ENCODE results near the gene ARMCX5. TPM values are rescaled to one million over a fixed set of nuclear protein-coding genes. Genes with fewer than 3 reads are reported as not detected.

ARMCX5 gene
- total RNA-seq = 8.8 and 10.3 TPM in 2 replicates
- 6.1 and 8.0 TPM in 2 replicates for polyA plus RNA-seq
- polyA plus RNA-seq (2011; cell fraction: cytosol; rRNA removed) = 10.2 and 11.7 TPM in 2 replicates
- polyA plus RNA-seq (2011; cell fraction: nucleus; rRNA removed) = 14.4 and 14.8 TPM in 2 replicates
- 12.2 and 12.9 TPM in 2 replicates for polyA plus RNA-seq (2012)
- polyA minus RNA-seq = 19.7 and 21.6 TPM in 2 replicates
- 11.5 TPM for polyA minus RNA-seq (2011; cell fraction: cytosol; rRNA and poly(A)+ RNA removed)
- 7.8 and 12.6 TPM in 2 replicates for polyA minus RNA-seq (2011; cell fraction: nucleus; rRNA and poly(A)+ RNA removed)
- percentile 63 among the genes with signal in this experiment for Bru-seq, nascent RNA
- percentile 68 among the genes with signal in this experiment for BruChase-seq, experiment 1, labeled RNA remaining after a 6-hour chase
- percentile 82 among the genes with signal in this experiment for BruChase-seq, experiment 2, labeled RNA remaining after a 2-hour chase
- long read RNA-seq, transcript ARMCX5-205 (3 exons, 822 nt) = major isoform, 8 of 21 reads
- long read RNA-seq, transcript ARMCX5-203 (4 exons, 782 nt) = minor isoform, 5 of 21 reads
- long read RNA-seq, partial matches to known transcripts = 2 of 21 reads
- long read RNA-seq, other reads (novel, unspliced or antisense) = 5 of 21 reads

DNA sequence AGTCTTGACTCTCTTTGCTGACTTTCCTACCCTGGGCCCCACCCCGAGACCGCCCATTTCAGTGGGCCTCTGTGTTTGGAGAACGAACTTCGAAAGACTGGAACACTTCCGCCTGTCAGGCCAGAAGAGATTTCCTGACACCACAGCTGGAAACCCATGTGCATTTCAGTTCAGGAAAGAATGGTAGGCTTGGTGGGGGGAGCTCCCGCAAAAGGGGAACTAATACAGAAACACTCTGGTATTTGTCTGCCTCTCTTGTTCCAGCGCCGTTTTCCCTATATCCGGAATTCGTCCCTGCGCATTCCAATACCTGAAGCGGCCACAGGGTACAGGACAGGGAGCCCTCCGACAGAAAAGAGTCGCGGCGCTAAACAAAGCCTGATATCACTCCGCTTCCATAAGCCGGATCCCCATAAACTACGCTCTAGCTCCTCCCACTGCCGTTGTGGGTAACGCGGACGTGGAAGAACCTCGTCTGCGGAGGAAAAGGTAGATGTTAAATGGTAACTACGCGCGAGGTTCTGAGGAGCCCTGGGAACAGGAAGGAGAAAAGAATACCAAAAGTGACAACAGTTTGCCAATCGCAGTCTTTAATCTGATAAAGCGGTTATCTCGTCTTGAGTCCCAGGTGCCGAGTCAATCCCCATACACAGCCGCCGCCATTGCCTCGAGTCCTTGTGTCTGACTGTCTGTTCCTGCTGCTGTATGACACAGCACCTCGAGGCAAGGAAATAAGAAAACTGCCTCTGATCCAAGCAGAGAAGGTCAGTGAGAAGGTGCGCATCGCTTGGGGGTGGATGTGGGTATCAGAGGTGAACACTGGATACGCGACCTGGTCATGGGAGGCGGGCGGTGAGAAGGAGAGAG lies at the start of gene ARMCX5:
TSS of gene ARMCX5 (plus strand) at position 432 of the 867 bp plus-strand sequence. CDS start 2,627 bp downstream, outside the sequence.
- peak; percentile 84 for DNase-seq (ENCODE audit: low read depth, low spot score)
- dilution Hi-C loops (cut with MboI; ENCODE audit: extremely low pct_ligation_motif_present, low sequenced_read_pairs) = no loop called here
- POLR2A ChIA-PET = no interaction called here
- Histone ChIP-seq H3K36me3 (ENCODE audit: control insufficient read depth in 2 of 2, extremely low read depth in 1 of 2, insufficient read depth in 2 of 2, low read length in 2 of 2) (peaks cover 0 to 2% of the 10 kb centered on the region in 2 experiments), H3K9me1 (replicated peaks; ENCODE audit: control insufficient read depth, extremely low read depth, insufficient read depth, low read length) (no peaks in the 10 kb centered on the region), H3K9ac (replicated peaks; ENCODE audit: extremely low read depth, insufficient read depth, low read length) (peak within 1 kb of the TSS; percentile 94), H3K79me2 (ENCODE audit: control insufficient read depth, insufficient read depth, low read length) (no peaks in the 10 kb centered on the region), H3K4me2 (ENCODE audit: insufficient read depth, low read length) (peak within 1 kb of the TSS; percentile 89), H4K20me1 (replicated peaks; ENCODE audit: control insufficient read depth, extremely low read depth, insufficient read depth, low read length) (no peaks in the 10 kb centered on the region), H2AFZ (ENCODE audit: low read depth, low read length) (peak within 1 kb of the TSS; percentile 93), H3K27me3 (ENCODE audit: control insufficient read depth in 2 of 2, insufficient read depth in 2 of 2, low read length in 2 of 2) (no peaks in the 10 kb centered on the region), H3K9me3 (replicated peaks; ENCODE audit: control insufficient read depth, insufficient read depth, low read length) (no peaks in the 10 kb centered on the region), H3K4me3 (replicated peaks in 1 of 3; ENCODE audit: insufficient read depth in 1 of 3, low read depth in 1 of 3, low read length in 3 of 3) (peak within 1 kb of the TSS; percentile 55 to 91 (median 77)), H3K27ac (ENCODE audit: insufficient read depth, low read depth, low read length) (peak within 1 kb of the TSS; percentile 66), H3K4me1 (ENCODE audit: control insufficient read depth, extremely low read depth, insufficient read depth, low read length) (peaks cover 3% of the 10 kb centered on the region)
- FAIRE-seq = peak; percentile 89
- intact Hi-C loops (cut with micrococcal nuclease) = loop anchor here (1.0 to 5.0 kb wide), 4 partner anchors 51 to 264 kb away; partner anchors contain the start of genes GPRASP1 and GPRASP2
- CTCF ChIA-PET = interaction anchor here (1.0 to 1.7 kb wide), 7 partner anchors 9 to 352 kb away, joined by 3 to 7 read pairs (median 4); partner anchors contain the start of gene GPRASP3
- BruUV-seq (replicated peaks) = TSS peak; percentile 76
- TF ChIP-seq, protein P1, sequence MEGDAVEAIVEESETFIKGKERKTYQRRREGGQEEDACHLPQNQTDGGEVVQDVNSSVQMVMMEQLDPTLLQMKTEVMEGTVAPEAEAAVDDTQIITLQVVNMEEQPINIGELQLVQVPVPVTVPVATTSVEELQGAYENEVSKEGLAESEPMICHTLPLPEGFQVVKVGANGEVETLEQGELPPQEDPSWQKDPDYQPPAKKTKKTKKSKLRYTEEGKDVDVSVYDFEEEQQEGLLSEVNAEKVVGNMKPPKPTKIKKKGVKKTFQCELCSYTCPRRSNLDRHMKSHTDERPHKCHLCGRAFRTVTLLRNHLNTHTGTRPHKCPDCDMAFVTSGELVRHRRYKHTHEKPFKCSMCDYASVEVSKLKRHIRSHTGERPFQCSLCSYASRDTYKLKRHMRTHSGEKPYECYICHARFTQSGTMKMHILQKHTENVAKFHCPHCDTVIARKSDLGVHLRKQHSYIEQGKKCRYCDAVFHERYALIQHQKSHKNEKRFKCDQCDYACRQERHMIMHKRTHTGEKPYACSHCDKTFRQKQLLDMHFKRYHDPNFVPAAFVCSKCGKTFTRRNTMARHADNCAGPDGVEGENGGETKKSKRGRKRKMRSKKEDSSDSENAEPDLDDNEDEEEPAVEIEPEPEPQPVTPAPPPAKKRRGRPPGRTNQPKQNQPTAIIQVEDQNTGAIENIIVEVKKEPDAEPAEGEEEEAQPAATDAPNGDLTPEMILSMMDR (IDR thresholded peaks at IDR 0.05; ENCODE audit: extremely low read depth in 1 of 2, insufficient read depth in 1 of 2, low read depth in 1 of 2, low read length in 2 of 2) = no peak
- peak; percentile 55 for TF ChIP-seq POLR2A (IDR thresholded peaks at IDR 0.05; ENCODE audit: low read depth, low read length)
